HS-5 (cell line): ENCODE data around the gene SQSTM1.
"Not testable (repeated sequence)": the region's sequence is repeated elsewhere in the genome, so short reads cannot be mapped to it uniquely, and the experiment has no call there.

Source experiments
- DNase-seq: peaks from one replicate; pipeline ENCODE4 v3.0.0-alpha.2; 2012; ENCODE audit warnings: low read depth

The SQSTM1 gene

DNA sequence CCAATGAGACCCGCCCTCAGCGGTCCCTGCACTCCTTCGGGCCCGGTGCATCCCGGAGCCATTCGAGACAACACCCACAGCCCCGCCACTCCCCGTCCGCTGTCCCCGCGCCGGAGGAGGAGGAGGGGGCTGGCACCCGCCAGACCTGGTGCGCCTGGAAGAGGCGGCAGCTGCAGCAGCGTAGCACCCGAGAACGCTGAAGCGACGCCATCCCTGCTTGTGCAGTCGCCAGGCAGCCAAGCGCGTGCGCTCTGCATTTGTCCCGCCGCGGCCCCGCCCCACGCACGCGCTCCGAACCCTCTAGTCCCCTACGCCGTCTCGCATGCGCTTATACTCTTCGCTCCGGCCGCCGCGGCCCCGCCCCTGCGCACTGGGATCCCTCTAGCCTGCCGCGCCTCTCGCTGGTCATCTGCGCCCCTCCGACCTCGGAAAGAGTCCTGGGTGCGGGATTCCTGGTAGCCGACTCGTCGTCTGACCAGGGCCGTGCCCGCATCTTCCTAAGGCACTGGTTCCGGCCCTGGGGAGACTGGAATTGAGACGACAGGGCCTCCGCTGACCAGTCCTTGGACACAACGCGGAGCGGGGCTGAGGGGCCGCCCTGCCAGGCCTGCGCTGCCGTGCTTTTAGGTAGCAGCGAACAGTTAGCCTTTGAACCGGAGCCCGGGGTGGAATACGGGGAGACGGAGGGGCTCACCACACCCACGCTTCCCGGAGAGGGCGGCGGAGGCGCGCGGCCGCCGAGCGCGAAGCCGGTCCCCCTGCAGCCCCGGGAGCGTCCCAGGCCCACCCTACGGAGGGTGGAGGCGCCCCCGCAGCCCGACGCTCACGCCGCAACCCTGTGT is 38.1 kb downstream of the SQSTM1 start, which contains the start of gene MRNIP:
Gene MRNIP (minus strand): TSS at position 232 of the 842 bp plus-strand sequence. CDS start 21 bp downstream, at position 211.
- DNase-seq, result peak; percentile 73

DNA sequence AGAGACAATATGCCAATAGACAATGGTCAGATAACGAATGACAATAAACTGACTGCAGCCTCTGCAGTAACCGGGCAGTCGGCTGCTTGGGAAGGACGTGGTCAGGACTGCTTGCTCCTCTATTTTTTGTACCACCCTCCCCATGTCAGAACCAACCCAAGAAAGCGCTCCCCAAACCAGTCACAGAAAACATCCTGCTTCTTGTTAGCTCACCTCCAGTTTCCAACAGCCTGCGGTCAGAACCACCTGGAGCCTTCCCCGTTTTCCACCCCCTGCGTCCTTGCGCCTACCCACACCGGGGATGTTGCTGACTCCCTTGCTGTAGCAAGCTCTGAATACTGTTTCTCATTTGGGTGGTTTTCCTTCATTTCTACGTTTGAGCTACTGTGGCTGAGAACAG is 39.6 kb downstream of the SQSTM1 start:
- no peak for DNase-seq

DNA sequence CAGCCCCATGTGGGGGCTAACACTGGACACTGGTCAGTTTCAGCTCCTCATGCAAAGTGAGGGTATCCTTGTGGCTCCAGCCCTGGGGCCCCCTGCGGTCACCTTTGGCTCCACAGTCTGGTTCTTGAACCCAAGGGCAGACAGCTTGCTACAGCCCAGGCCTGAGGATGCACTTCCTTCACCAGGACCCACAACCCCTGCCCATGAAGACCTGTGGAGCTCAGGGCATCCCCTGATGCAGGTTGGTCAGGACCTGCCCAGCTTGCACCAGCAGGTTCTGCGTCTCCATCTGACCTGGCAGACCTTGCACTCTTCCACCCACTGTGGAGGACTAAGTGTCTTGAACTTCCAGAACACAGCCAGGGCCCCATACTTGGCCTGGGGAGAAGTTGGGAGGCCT is 41.6 kb downstream of the SQSTM1 start:
- no peak for DNase-seq

DNA sequence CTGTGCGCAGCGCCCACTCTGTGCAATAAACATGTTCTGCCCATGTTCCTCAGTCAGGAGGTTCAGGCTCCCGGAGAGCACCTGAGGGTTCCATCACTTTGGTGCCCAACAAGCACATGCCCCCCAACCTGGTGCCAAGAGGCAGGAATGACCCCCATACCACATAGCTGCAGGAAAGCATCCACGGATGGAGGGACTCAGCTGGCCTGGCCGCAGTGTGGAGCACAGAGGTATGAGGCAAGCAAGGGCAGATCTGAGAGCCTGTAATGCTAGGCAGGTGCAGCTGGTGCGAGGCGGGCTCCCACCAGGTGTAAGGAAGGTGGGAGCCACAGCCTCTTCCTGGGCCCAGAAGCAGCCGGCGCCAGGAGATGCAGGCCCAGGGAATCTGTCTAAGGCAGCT is 42.2 kb downstream of the SQSTM1 start:
- no peak for DNase-seq

DNA sequence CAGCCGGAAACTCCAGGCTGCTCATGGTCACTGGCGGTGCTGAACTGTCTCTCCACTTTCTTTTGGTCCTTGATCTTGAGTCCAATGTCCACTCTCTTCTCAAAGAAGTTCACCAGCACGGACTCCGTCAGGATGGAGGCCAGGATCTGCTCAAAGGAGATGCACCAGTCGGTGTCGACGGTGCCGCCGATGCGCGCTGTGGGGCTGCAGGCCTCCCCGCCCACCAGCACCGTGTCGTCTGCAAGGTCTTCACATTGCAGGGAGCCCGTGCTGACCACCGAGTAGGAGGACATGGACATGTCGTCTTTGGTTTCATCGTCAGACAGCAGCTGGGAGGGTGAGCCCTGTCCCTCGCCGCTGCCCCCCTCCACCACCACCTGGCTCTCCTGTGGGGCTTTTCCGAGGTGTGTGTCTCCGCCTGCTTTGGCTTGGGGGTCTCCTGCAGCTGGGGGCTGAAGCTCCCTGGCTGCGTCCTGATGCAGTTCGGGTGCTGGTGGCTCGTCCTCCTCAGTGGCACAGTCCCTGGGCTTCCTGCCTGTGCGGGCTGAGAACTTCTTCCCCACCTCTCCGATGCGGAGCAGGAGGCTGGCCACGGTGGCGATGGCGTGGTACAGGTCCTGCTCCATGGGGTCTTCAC is 42.9 kb downstream of the SQSTM1 start:
- DNase-seq, result no peak

DNA sequence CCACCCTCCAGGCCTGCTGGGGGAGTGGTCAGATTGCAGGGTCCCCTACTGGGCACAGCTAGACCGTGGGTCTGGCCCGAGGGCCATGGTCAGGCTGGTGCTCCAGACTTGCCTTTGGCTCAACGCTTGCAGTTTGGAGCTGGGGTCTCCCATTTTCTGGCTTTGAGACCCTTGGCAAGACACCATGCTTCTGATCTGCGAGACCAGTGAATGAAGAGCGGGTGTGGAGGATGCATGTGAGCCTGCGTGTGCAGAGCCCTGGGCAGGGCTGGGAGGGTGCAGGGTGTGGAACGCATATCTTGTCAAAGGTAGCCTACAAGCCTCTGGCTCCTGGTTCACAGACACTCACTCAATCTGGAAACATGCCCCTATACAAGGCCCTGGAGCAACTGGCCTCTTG is 44.0 kb downstream of the SQSTM1 start:
- DNase-seq, result no peak

DNA sequence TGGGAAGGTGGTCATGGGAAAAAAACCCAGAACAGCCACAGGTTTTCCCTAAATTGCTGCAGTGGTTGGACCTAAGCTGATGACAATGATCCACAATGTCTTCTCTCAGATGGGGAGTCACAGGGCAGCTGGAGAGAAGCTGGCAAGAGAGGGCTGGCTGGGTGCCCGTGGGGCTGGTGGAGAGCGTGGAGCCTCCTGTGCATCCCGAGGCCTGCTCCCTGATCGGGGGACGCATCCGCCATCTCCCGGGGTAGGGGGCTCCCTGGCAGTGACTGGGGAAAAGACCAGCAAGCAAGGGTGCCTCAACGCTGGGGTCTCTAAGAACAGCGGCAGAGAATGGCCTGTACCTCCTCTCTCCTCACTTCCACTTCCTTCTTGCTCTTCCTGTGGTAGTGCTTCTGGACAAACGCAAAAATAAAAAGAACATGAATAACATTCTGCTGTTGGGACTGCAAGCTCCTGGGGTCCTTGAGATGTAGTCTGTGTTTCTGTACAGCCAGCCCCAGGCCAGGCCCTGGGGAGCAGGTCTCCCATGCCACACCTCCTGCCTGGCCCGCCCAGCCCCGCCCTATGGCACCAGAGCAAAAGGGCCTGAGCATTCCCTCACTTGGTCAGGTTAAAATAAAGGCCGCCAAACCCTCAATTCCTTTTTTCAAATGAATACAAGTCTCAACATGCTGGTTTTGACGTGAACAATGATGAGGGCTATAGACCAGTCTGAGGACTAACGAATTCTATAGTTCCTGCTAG is 45.0 kb downstream of the SQSTM1 start:
- no peak for DNase-seq

DNA sequence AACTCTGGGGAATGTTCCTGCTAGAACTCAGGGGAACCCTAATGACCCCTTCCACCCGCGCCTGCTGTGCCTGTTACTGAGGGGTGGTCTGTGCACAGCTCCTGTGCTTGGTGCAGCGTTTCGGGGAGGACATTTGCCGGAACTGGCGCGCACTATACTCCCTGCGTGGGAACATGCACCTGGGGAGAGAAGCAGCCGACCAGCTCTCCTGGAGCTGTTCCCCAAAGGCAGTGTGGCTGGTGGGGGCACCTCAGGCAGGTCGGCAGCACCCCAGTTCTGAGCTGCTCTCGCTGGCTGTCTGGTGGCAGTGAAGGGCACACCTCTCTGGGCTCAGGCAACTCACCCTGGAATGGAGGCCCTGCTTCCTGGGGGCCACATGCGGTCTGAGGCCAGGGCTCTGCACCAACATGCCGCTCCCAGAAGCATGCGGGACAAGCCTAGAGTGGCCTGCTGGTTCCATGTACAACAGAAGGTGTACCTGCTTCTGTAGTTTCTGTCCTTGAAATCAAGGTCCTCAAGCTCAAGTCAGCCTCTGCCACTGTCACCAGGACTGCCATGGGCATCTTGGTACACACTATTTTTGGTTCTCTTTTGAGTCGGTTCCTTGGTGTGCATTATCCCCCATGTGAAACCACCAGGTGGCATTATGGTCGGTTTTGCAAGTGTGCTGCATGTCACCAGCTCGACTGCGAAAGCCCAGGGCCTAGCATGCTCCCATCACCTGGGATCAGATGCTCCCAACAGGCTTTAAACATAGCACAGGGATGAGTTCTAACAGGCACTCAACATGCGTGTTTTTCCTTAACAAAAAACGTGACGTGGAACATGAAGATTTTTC is 45.8 kb downstream of the SQSTM1 start:
- no peak for DNase-seq

DNA sequence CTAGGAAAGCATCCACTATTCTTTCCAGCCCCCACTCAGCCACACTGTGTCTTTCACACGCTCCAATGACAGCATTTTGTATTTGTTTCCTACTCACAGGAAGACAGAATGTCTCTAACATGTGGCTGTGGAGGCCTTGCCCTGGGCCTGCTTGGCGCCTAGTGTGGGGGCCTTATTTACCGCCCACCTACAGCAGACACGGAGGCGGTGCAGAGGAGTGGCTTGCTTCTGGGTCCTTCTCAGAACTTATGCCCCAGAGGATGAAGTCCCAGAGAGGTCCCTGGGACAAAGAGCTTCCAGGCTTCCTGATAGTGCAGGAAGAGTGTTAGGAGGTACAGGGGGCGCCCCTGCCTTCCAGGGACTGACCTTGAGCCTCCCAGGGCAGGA is 46.4 kb downstream of the SQSTM1 start:
- no peak for DNase-seq

DNA sequence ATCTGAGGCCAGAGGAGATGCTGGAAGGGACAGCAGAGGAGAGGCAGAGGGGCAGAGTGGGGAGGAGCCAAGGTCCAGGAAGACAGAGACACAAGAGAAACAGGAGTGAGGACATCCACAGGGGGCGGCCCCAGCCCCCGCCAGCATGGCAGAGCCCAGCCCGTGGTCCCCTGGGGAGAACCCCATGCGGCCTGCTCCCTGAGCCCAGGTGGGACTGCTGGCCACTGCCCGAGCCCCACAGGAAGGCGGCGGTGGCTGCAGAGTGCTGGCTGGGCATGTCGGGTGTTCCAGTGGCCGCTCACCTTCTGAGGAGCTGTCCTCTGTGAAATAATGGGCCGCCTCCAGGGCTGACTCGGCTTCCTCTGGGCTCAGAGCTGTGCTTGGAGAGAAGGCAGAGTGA is 46.8 kb downstream of the SQSTM1 start:
- DNase-seq, result no peak

DNA sequence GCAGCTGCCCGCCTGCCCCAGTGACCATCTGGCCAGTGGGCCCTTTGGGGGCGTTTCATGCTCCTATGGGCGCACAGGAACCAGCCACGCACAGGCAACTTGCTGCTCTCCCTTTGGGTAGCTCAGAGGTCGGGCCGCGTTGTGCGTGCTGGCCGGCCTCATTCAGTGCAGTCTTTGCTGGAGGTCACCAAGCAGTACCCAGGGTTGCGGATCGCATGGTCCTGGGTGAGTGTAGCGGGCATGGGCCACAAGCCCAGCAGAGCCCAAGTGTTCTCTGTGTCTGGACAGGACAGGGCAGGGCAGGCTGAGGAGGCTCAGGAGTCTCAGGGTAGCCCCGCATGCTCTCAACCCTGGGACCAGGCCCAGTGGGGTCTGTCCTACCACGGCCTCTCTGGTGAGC is 47.8 kb downstream of the SQSTM1 start:
- no peak for DNase-seq

DNA sequence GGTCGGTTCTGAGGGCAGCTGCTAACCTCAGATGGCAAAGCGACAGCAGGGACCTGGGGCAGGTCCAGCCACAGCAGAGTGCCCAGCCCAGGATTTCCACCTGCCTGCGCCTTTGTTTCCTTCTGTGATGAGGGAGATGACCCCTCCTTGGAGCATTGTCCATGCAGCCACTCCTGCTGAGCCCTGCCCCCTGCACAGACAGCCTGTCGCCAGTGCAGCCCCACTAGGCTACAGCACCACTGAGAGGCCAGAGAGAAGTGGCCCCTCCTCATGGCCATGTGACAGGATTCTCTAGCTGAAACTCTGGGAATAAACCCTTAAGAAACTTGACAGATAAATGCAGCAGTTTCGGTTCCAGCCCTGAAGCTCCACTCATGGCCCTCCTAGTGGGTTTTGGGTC is 48.4 kb downstream of the SQSTM1 start:
- DNase-seq, result no peak

DNA sequence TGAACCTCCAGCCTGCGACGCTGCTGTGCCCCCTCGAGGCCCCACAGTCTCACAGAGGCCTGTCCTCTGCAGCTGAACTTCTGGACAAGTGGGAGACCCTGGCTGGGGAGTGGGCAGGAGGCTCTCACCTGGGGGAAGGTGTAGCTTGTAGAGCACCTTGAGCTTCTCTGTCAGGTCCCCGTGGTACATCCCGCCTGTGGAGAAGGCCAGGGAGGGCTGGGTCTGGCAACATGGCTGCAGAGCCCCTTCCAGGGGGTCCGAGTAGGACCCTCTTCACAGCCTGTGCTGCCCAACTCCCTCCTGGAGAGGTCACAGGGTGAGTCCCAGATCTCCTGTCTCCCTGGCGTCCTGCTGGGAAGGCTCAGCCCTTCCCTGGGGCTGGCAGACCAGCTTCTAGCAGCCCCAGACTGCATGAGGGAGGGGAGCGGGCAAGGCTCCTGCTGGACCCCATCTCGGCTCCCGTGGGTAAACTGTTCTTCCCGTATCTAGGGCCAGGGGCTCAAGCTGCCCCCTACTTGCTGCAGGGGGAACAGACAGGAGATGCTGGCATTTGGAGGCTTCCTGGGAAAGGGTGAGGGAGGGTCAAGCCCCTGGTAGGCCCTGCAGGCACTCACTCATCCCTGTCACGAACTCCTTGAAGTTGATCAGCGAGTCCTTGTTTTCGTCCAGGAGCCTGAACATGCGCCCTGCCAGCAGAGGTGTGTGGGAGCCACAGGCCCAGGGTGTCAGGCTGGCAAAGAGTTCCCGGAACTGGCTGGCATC is 49.1 kb downstream of the SQSTM1 start:
- DNase-seq, result no peak

DNA sequence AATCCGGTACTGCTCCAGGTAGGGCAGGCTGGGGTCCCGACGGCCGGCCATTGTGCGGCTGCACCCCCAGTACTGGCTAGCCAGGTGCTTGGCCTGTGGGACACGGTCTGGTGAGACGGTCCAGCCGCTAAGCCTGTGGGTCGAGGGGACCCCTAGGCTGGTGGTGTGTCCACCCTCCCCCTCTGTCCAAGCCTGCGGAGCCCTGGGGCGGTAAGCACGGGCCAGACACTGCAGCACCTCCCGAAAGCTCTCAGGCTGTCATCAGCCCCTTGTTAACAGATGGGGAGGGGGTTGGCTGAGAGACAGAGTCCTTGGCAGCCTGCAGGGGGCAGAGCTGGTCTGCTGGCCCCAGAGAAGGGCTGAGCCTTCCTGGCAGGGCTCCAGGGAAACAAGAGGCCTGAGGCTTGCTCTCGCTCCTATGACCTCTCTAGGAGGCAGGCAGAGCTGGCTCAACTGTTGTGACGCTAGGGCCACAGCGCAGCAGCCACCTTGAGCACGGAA is 49.7 kb downstream of the SQSTM1 start:
- no peak for DNase-seq

DNA sequence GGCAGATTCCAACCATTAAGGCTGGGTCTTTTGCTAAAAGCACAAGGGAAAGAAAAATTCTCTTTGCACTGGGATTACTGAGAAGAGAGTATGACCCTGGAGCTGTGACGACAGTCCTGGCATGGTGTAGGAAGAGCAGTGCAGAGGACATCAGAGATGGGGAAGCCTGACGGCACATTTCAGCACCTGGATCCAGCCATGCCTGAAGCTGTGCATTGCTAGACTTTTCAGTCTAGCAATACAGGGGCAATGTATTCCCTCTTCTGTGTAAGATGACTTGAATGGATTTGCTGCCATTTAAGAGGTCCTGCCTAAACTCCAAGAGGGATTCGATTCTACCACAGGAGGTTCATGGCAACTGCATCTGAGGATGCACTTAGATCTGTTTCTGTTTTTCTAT is 50.2 kb downstream of the SQSTM1 start:
- no peak for DNase-seq

DNA sequence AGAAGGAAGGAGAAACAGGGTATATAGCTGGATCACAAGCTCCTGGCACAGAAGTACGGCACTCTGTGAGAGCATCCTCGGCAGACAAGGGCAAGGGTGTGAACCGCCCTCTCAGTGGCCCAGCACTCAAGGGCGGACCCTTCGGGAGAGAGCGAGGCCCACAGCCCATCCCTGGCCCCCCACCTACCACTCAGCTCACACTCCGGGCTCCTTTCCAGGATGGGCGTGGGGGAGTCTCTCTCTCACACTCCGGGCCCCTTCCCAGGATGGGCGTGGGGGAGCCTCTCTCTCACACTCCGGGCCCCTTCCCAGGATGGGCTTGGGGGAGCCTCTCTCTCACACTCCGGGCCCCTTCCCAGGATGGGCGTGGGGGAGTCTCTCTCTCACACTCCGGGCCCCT is 50.8 kb downstream of the SQSTM1 start:
- not testable (repeated sequence) for DNase-seq

DNA sequence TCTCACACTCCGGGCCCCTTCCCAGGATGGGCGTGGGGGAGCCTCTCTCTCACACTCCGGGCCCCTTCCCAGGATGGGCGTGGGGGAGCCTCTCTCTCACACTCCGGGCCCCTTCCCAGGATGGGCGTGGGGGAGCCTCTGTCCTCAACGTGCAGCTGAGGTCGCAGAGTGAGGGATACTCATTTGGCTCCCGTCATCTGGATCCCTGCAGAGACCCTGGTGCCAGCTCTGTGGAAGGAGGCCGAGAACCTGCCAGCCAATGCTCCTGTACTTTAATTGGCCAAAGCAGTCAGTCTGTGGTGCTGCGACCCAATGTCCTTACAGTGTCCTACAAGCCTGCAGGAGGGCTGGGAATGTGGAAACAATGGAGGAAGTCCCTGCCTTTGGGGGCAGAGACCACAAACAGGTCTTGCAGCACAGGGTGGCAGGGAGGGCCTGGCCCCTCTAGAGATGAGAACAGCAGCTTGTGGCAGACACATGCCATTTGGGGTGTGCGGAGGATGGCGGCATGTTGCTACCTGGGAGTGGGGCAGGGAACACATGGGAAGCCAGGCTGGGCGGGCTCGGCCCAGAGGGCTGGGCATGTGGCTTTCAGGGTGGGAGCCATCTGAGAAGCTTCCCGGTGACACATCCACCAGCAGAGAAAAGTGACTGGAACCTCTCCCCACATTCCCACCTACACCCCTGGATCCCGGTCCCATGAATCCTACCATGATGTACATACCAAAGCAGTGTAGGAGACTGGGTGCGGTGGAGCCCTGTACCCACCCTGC is 51.5 kb downstream of the SQSTM1 start:
- DNase-seq, result no peak

DNA sequence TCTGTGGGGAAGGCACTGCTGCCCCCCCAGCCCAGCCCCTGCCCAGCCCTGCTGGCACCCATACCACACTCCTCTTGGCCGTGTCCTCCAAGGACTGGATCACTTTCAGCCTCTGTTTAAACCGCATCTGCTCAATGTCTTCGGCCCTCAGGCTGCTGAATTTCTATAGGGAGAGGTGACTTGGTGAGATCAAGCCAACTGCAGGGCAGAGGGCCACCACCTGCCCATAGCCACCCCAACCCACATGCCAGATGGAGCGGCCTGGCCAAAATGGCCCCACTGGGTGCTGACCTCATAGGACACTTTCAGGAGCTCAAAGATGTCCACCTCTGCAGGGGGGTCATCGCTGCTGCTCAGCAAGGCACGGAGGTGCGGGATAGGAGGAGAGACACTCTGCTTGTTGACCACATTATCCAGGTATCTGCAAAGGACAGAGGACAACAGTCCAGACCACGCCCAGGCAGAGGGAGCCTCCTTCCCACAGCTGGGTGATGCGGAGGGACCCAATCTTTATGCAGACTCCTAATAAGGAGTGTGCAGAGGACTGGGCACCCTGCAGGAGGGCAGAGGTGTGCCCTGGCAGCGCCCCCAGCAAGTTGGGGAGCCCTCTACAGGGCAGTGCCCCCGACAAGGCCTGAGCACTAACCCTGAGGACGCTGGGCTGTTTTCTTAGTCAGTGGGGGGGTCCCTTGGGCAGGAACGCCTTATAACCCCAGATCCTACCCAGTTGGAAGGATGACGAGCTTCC is 52.3 kb downstream of the SQSTM1 start:
- no peak for DNase-seq

DNA sequence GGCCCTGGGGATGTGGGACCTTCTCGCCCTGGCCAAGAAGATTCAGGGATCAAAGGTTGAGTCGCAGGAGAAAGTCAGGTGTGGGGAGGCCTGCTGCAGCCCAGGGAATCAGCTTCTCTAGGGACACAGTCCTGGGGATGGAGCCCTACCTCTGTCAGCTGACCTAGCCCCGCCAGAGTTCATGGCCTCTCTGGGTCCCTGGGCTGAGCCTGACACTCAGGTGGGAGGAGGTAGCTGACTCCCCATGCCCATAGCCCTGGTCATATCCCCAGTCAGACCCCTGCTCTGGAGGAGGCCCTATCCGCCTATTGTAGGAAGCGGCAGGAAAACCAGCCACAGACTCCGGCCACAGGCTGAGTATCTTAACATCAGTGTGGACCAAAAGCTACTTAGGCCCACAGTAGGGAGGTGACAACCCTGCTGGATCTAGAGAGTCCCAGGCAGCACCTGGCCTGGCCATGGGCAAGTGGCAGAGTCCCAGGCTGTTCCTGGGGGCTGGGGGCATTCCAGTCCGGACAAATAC is 52.9 kb downstream of the SQSTM1 start:
- no peak for DNase-seq
